Suprapubic skin (tissue), 4 donors: Measurements from ENCODE around the gene SMAP2. TPM values are rescaled to one million over a fixed set of nuclear protein-coding genes. Genes with fewer than 3 reads are reported as not detected.

Source experiments
- DNase-seq, 2 donors: peaks; one replicate each; pipeline ENCODE4 v3.0.0-alpha.2; 2019; ENCODE audit warnings: low spot score in 2 of 2
- H3K27ac ChIP-seq: fragments of 200-600 bp; sonication (generic); one replicate; pipeline ENCODE4 v1.5.1; 2019
- H3K27me3 ChIP-seq: fragments of 200-600 bp; sonication (generic); one replicate; pipeline ENCODE4 v1.5.1; 2019
- H3K36me3 ChIP-seq: fragments of 200-600 bp; sonication (generic); one replicate; pipeline ENCODE4 v1.5.1; 2019
- H3K4me1 ChIP-seq: fragments of 200-600 bp; sonication (generic); one replicate; pipeline ENCODE4 v1.5.1; 2019
- H3K4me3 ChIP-seq: fragments of 200-600 bp; sonication (generic); one replicate; pipeline ENCODE4 v1.5.1; 2019; ENCODE audit warnings: mild to moderate bottlenecking
- H3K9me3 ChIP-seq: fragments of 200-600 bp; sonication (generic); one replicate; pipeline ENCODE4 v1.5.1; 2019
- CTCF ChIP-seq, 2 donors: fragments of 200-600 bp in 1 of 2; fragments of 450-650 bp in 1 of 2; sonication (generic) in 1 of 2; IDR thresholded peaks; one replicate each; pipeline ENCODE4 v1.5.1; 2016 to 2019; ENCODE audit warnings: antibody characterized with exemption in 2 of 2, mild to moderate bottlenecking in 1 of 2, moderate library complexity in 1 of 2
- EP300 ChIP-seq: sonication (generic); formaldehyde crosslinking; IDR thresholded peaks from one replicate; pipeline ENCODE4 v1.6.1; 2017; ENCODE audit warnings: antibody characterized with exemption
- POLR2A ChIP-seq, 2 donors: fragments of 450-650 bp; IDR thresholded peaks; one replicate each; pipeline ENCODE4 v1.6.1; 2017; ENCODE audit warnings: antibody characterized with exemption in 2 of 2, mild to moderate bottlenecking in 2 of 2, moderate library complexity in 2 of 2
- POLR2AphosphoS5 ChIP-seq, 3 donors: sonication (generic); formaldehyde crosslinking; IDR thresholded peaks; one replicate each; pipeline ENCODE4 v1.6.1; 2017; ENCODE audit warnings: antibody characterized with exemption in 3 of 3
- WGBS: methylation state at CpG from one replicate; pipeline ENCODE4 v1.1.5; 2018; 5-methylcytosine and 5-hydroxymethylcytosine counted together
- total RNA-seq, 4 donors: library from RNA; depleted of rRNA; stranded (reverse); fragments of >200 nt; gene quantifications; one replicate each; pipeline ENCODE4 v1.1.0, GENCODE V29; 2016

The SMAP2 gene
- total RNA-seq, 4 donors from 2014 or later: 17.0 to 32.2 (median 28.0) TPM

DNA sequence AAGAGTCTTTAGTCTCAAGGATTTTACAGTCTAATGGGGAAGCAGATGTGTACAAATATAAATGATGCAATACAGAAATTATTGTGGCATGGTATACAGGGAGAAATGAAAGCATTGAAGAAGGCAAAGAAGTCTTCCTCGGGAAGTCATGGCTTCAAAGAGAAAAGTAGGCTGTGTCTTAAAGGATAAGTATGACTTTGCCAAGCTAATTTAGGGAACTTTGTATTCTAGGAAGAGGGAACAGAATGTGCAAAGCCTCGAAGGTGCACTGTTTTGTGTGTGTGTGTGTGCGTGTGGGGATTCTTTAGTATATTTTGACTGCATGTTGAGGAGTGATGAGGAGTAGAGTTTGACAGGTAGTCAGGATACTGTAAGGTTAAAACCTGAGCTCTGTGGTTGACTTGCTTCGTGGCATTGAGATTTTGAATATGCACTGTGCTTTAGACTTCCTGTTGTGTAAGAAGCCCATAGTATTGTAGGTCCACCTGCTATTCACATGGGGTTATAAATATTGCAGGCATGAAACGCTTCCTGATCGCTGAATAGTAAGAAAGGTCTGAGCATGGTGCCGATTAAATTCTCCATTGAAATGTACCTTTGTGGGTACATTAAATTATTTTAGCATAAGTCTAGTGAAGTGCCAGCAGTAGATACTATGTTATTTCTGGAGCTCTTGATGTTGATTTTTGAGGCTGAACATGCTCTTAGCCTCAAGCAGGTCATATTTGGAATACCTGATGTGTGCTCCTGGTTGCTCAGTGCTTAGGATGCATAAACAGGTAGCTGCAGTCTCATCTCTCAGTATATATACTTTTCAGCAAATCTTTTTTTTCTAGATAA is 8.0 kb downstream of the SMAP2 start:
- Histone ChIP-seq H3K4me1 (peaks cover 10% of the 10 kb centered on the region), H3K4me3 (no peak overlapping the region), H3K36me3 (no peaks in the 10 kb centered on the region), H3K27ac (peak overlapping the region; percentile 20), H3K9me3 (no peaks in the 10 kb centered on the region), H3K27me3 (no peaks in the 10 kb centered on the region)
- DNase-seq: no peak
- WGBS: 52% methylated on average over 7 of the region's 7 CpGs
- TF ChIP-seq EP300 (no peak), CTCF (IDR thresholded peaks at IDR 0.05) (no peak), POLR2A (IDR thresholded peaks at IDR 0.05) (no peak), POLR2AphosphoS5 (IDR thresholded peaks at IDR 0.05) (no peak)

DNA sequence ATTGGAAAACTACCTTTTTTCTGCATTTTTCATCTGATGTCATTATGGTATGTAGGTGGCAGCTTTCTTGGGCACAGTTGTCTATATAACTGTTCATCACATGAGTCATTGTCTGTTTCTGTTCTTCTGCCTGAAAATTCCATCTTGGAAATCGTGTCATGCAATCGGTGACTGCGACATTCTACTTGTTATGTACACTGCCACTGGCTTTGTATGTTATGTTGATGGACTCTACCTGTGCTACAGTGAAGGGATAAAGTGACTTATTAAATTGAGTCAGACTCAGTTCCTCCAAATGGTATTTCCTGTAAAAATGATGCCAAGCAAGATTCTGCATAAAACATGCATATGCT is 8.6 kb downstream of the SMAP2 start:
- Histone ChIP-seq H3K4me3 (no peak overlapping the region), H3K27me3 (no peaks in the 10 kb centered on the region), H3K36me3 (no peaks in the 10 kb centered on the region), H3K4me1 (peaks cover 10% of the 10 kb centered on the region), H3K9me3 (no peaks in the 10 kb centered on the region), H3K27ac (peak overlapping the region; percentile 86)
- 69% methylated on average over 3 of the region's 3 CpGs for WGBS
- no peak for DNase-seq
- no peak for TF ChIP-seq POLR2A (IDR thresholded peaks at IDR 0.05)
- TF ChIP-seq POLR2AphosphoS5 (IDR thresholded peaks at IDR 0.05): no peak
- no peak for TF ChIP-seq EP300
- TF ChIP-seq CTCF (IDR thresholded peaks at IDR 0.05): no peak

DNA sequence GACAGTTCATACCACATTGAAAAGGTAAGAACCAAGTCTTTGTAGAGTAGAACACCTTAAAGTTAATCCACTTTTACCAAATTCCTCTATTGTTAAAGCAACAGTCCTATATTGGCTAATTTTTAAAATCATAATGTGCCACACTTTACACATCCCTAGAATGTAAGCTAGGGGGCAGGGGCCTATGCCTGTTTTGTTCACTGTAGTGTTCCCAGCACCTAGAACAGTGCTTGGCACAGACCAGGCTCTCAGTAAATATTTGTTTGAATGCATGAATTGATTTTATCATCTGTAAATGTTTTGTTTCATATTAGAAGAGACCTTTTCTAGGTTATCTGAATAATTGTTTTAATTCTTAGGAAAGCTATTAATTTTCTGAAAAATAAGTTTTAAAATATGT is 9.1 kb downstream of the SMAP2 start:
- TF ChIP-seq POLR2A (IDR thresholded peaks at IDR 0.05) (no peak), POLR2AphosphoS5 (IDR thresholded peaks at IDR 0.05) (no peak), CTCF (IDR thresholded peaks at IDR 0.05) (no peak), EP300 (no peak)
- H3K36me3 ChIP-seq: no peaks in the 10 kb centered on the region
- no peak for DNase-seq
- H3K9me3 ChIP-seq: no peaks in the 10 kb centered on the region
- H3K4me1 ChIP-seq: peaks cover 12% of the 10 kb centered on the region
- H3K4me3 ChIP-seq: no peak overlapping the region
- H3K27me3 ChIP-seq: no peaks in the 10 kb centered on the region
- H3K27ac ChIP-seq: peak overlapping the region; percentile 86

DNA sequence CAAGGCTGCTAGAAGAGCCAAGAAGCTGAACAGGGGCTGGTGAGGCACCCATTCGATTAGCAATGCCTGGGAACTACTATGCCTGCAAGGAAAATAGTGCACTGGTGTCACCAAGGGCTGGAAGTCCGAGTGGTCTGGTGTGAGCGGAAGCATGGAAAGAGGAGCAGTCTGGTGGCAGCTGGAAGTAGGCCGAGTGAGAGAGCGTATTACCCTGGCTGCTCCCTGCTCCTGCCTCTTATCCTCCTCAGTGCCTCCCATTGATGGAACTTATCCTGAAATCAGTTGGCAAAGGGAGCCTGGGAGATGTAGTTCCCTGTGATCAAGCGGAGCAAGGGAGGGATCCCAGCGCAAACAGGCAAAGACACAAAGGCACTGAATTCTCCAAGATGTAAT is 9.6 kb downstream of the SMAP2 start:
- Histone ChIP-seq H3K9me3 (no peaks in the 10 kb centered on the region), H3K4me1 (peaks cover 15% of the 10 kb centered on the region), H3K4me3 (no peak overlapping the region), H3K27me3 (no peaks in the 10 kb centered on the region), H3K36me3 (no peaks in the 10 kb centered on the region), H3K27ac (peak overlapping the region; percentile 86)
- WGBS: 74% methylated on average over 7 of the region's 7 CpGs
- no peak for DNase-seq
- TF ChIP-seq POLR2AphosphoS5 (IDR thresholded peaks at IDR 0.05) (no peak), CTCF (IDR thresholded peaks at IDR 0.05) (no peak), POLR2A (IDR thresholded peaks at IDR 0.05) (no peak)

DNA sequence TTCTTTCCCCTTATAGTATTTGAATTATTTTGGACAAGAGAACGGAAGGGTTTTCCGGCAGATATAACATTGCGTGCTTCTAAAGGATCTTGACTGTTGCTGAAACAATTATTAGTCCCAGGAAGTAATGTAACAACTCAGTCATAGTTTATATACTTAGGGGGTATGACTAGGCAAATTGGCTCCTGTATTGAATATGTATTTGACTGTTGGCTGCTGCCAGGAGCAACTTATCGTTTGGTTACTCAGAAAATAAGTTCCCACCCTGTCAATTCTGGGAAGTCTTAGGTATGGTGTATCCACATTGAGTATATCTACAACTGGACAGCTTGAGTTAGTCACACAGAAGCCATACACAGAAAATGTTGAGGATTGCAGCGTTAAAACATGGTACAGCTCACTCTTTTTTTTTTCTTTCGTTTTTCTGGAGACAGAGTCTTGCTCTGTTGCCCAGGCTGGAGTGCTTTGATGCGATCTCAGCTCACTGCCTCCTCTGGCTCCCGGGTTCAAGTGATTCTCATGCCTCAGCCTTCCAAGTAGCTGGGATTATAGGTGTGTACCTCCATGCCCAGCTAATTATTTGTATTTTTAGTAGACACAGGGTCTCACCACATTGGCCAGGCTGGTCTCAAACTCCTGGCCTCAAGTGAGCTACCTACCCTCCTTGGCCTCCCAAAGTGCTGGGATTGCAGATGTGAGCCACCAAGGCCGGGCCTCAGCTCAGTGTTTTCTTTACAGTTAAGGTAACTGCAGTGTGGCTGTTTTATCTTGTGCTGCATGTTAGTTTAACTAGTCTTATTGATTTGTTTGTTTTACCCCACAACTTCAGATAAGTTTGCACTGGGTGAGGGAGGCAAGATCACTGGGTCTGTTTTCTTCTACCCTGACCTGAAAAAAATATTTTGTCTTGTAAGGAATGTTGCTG is 10.2 kb downstream of the SMAP2 start:
- Histone ChIP-seq H3K36me3 (no peaks in the 10 kb centered on the region), H3K4me1 (peaks cover 18% of the 10 kb centered on the region), H3K4me3 (no peak overlapping the region), H3K27ac (peak overlapping the region; percentile 86), H3K27me3 (no peaks in the 10 kb centered on the region), H3K9me3 (no peaks in the 10 kb centered on the region)
- 72% methylated on average over 9 of the region's 9 CpGs for WGBS
- no peak for TF ChIP-seq POLR2AphosphoS5 (IDR thresholded peaks at IDR 0.05)
- no peak for TF ChIP-seq CTCF (IDR thresholded peaks at IDR 0.05)
- TF ChIP-seq POLR2A (IDR thresholded peaks at IDR 0.05): no peak
- TF ChIP-seq EP300: no peak
- no peak for DNase-seq
